Caco-2 (cell line): Measurements from ENCODE around the gene TCP11. TPM values are rescaled to one million over a fixed set of nuclear protein-coding genes. Genes with fewer than 3 reads are reported as not detected.

Experiments used
- BruUV-seq: library from RNA; stranded (reverse); fragments of 400-500 nt; replicated peaks from 2 replicates; lab custom pipeline; 2021; lab: Mats Ljungman, UMichigan
- CTCF ChIA-PET: fragments of 300-600 bp; sonication (Branson Sonifier 250); formaldehyde crosslinking; loops from one replicate; lab custom pipeline; 2022; ENCODE audit warnings: antibody characterized with exemption; lab: Charles Lee
- POLR2A ChIA-PET: fragments of 300-600 bp; sonication (Branson Sonifier 250); formaldehyde crosslinking; loops from one replicate; lab custom pipeline; 2022; ENCODE audit warnings: antibody characterized with exemption; lab: Charles Lee
- DNase-seq, 2 experiments: peaks; one replicate each; pipeline versions ENCODE4 v3.0.0 to v3.0.0-alpha.2; 2020 to 2022
- H3K27me3 ChIP-seq: replicated peaks from 2 replicates; pipeline ENCODE4 v1.6.0; 2011; ENCODE audit warnings: low read length; ENCODE audit not compliant: control insufficient read depth, insufficient read depth
- H3K36me3 ChIP-seq: 2 replicates; pipeline ENCODE4 v1.5.1; 2011; ENCODE audit warnings: low read length; ENCODE audit not compliant: control insufficient read depth, insufficient read depth
- H3K4me1 ChIP-seq: fragments of 250-450 bp; sonication (Bioruptor Pico); 2 replicates; pipeline ENCODE4 v1.5.1; 2020; ENCODE audit warnings: mild to moderate bottlenecking
- H3K4me3 ChIP-seq: 2 replicates; pipeline ENCODE4 v1.5.1; 2011; ENCODE audit warnings: low read depth, mild to moderate bottlenecking, control low read depth, low read length
- H3K9me3 ChIP-seq: fragments of 250-450 bp; sonication (Bioruptor Pico); 2 replicates; pipeline ENCODE4 v1.5.1; 2020; ENCODE audit warnings: mild to moderate bottlenecking, moderate library complexity
- H3K27ac Mint-ChIP-seq: one replicate; pipeline ENCODE4 v1.8.0; 2022; ENCODE audit warnings: mixed read lengths; ENCODE audit not compliant: unreplicated experiment
- H3K27me3 Mint-ChIP-seq: one replicate; pipeline ENCODE4 v1.8.0; 2022; ENCODE audit warnings: mixed read lengths; ENCODE audit not compliant: insufficient read depth, unreplicated experiment
- H3K36me3 Mint-ChIP-seq: one replicate; pipeline ENCODE4 v1.8.0; 2022; ENCODE audit warnings: mild to moderate bottlenecking, mixed read lengths; ENCODE audit not compliant: insufficient read depth, unreplicated experiment
- H3K4me1 Mint-ChIP-seq: one replicate; pipeline ENCODE4 v1.8.0; 2022; ENCODE audit warnings: low read depth, mixed read lengths; ENCODE audit not compliant: unreplicated experiment
- H3K4me3 Mint-ChIP-seq: one replicate; pipeline ENCODE4 v1.8.0; 2022; ENCODE audit warnings: mild to moderate bottlenecking, moderate library complexity, mixed read lengths; ENCODE audit not compliant: unreplicated experiment
- H3K9me3 Mint-ChIP-seq: one replicate; pipeline ENCODE4 v1.8.0; 2022; ENCODE audit warnings: mixed read lengths; ENCODE audit not compliant: unreplicated experiment
- CTCF ChIP-seq, 2 experiments: fragments of 200-600 bp in 1 of 2; IDR thresholded peaks; 1 replicate in 1 of 2; 2 replicates in 1 of 2; pipeline versions ENCODE4 v1.5.1 to v1.8.0; 2011 to 2022; ENCODE audit warnings: antibody characterized with exemption in 1 of 2, control low read depth in 1 of 2, inconsistent platforms in 1 of 2, low read depth in 1 of 2, low read length in 1 of 2, mild to moderate bottlenecking in 1 of 2, moderate library complexity in 1 of 2; ENCODE audit not compliant: insufficient read depth in 1 of 2, severe bottlenecking in 1 of 2, unreplicated experiment in 1 of 2
- intact Hi-C: fragments of 100-400 bp; cut with micrococcal nuclease; formaldehyde crosslinking; loops from one replicate; pipeline ENCODE4 v1.10.0; 2022; ENCODE audit not compliant: unreplicated experiment
- total RNA-seq: library from RNA; stranded (reverse); gene quantifications from 2 replicates; pipeline ENCODE4 v1.2.3, GENCODE V29; 2022

The TCP11 gene
- total RNA-seq, 1 experiment from 2014 or later = not detected

DNA sequence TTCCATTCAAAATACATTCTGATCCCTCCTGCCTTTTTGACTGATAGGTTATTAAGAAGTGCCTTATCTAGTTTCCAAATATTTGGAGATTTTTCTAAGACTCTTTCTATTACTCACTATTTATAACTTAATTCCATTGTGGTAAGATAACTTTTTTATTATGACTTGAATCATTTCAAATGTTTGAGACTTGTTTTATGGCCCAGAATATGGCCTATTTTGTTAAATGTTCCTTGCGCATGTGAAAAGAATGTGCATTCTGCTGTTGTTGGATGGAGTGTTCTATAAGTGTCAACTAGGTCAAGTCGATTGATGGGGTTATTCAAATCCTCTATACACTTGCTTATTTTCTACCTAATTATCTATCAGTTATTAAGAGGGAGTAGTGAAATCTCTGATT is 13.1 kb upstream of the TCP11 start:
- intact Hi-C loops = no loop called here
- Mint-ChIP-seq H3K9me3 (no peaks in the 10 kb centered on the region), H3K27me3 (no peaks in the 10 kb centered on the region), H3K27ac (no peak overlapping the region), H3K36me3 (no peaks in the 10 kb centered on the region), H3K4me3 (no peak overlapping the region), H3K4me1 (peaks cover 14% of the 10 kb centered on the region)
- ChIA-PET CTCF (no interaction called here), POLR2A (no interaction called here)
- H3K36me3 ChIP-seq = no peaks in the 10 kb centered on the region
- H3K27me3 ChIP-seq = no peaks in the 10 kb centered on the region
- H3K9me3 ChIP-seq = no peaks in the 10 kb centered on the region; the same call in 1 of the 2 replicates
- peaks cover 10% of the 10 kb centered on the region for H3K4me1 ChIP-seq
- no peak for DNase-seq
- BruUV-seq = no TSS peak
- TF ChIP-seq CTCF (IDR thresholded peaks at IDR 0.05; ENCODE audit: insufficient read depth in 1 of 2, low read depth in 1 of 2, low read length in 1 of 2, severe bottlenecking in 1 of 2, unreplicated experiment in 1 of 2) = no peak
- no peak overlapping the region for H3K4me3 ChIP-seq

- H3K36me3 ChIP-seq = no peaks in the 10 kb centered on the region
- peaks cover 19% of the 10 kb centered on the region for H3K4me1 ChIP-seq
- Mint-ChIP-seq H3K4me1 (peaks cover 26% of the 10 kb centered on the region), H3K4me3 (no peak overlapping the region), H3K27me3 (no peaks in the 10 kb centered on the region), H3K36me3 (no peaks in the 10 kb centered on the region), H3K27ac (no peak overlapping the region), H3K9me3 (no peaks in the 10 kb centered on the region)
- no peaks in the 10 kb centered on the region for H3K27me3 ChIP-seq
- H3K9me3 ChIP-seq = no peaks in the 10 kb centered on the region; the same call in 1 of the 2 replicates
- intact Hi-C loops = no loop called here
- no TSS peak for BruUV-seq
- H3K4me3 ChIP-seq = no peak overlapping the region
- POLR2A ChIA-PET = no interaction called here
- no peak for TF ChIP-seq CTCF (IDR thresholded peaks at IDR 0.05; ENCODE audit: insufficient read depth in 1 of 2, low read depth in 1 of 2, low read length in 1 of 2, severe bottlenecking in 1 of 2, unreplicated experiment in 1 of 2)
- DNase-seq = no peak
- CTCF ChIA-PET = no interaction called here
Measured at GRCh38 chr6:35152067-35152707, 11.0 kb upstream of the TCP11 start.

DNA sequence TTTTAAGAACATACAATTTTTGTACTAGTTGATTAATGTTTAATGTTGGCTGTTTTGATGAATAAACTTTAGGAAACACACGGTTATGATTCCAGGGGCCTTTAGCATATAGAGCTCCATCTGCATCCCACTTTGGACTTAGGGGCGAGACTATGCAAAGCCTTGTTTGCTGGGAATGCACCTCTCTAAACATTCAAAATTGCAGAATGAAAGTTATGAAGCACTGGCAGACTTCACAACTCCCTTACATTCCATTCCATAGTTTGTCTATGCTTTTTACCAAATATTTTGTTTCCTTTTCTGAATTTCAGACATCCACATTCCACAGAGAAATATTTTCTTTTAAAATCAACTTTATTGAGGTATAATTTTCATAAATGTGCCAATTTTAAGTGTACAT is 10.3 kb upstream of the TCP11 start:
- peaks cover 19% of the 10 kb centered on the region for H3K4me1 ChIP-seq
- DNase-seq = no peak
- ChIA-PET CTCF (no interaction called here), POLR2A (interaction anchor here (1.0 kb wide), 1 partner anchor 262 kb away, joined by 3 read pairs; no protein-coding TSS in a partner anchor)
- Mint-ChIP-seq H3K9me3 (no peaks in the 10 kb centered on the region), H3K27ac (no peak overlapping the region), H3K36me3 (no peaks in the 10 kb centered on the region), H3K4me3 (no peak overlapping the region), H3K4me1 (peaks cover 28% of the 10 kb centered on the region), H3K27me3 (no peaks in the 10 kb centered on the region)
- no peaks in the 10 kb centered on the region for H3K27me3 ChIP-seq
- no TSS peak for BruUV-seq
- no peaks in the 10 kb centered on the region for H3K36me3 ChIP-seq
- H3K4me3 ChIP-seq = no peak overlapping the region
- intact Hi-C loops = no loop called here
- TF ChIP-seq CTCF (IDR thresholded peaks at IDR 0.05; ENCODE audit: insufficient read depth in 1 of 2, low read depth in 1 of 2, low read length in 1 of 2, severe bottlenecking in 1 of 2, unreplicated experiment in 1 of 2) = no peak
- H3K9me3 ChIP-seq = no peaks in the 10 kb centered on the region; the same call in 1 of the 2 replicates
